Smooth muscle cell of the brain vasculature (primary cell): ENCODE results near the gene HMBS.

ENCODE experiments used
- DNase-seq: peaks from one replicate; pipeline ENCODE4 v3.0.0-alpha.2; 2012; ENCODE audit warnings: low read depth, low spot score

Gene HMBS

GRCh38 chr11:119067371-119068222 is 17.1 kb upstream of the HMBS start, which contains the start of gene VPS11:
Gene VPS11 (plus strand): TSS chr11:119067818. CDS start chr11:119067824, 6 bp downstream.
- peak; percentile 88 for DNase-seq

GRCh38 chr11:119077839-119078238 is 6.8 kb upstream of the HMBS start:
- DNase-seq, result no peak

DNA sequence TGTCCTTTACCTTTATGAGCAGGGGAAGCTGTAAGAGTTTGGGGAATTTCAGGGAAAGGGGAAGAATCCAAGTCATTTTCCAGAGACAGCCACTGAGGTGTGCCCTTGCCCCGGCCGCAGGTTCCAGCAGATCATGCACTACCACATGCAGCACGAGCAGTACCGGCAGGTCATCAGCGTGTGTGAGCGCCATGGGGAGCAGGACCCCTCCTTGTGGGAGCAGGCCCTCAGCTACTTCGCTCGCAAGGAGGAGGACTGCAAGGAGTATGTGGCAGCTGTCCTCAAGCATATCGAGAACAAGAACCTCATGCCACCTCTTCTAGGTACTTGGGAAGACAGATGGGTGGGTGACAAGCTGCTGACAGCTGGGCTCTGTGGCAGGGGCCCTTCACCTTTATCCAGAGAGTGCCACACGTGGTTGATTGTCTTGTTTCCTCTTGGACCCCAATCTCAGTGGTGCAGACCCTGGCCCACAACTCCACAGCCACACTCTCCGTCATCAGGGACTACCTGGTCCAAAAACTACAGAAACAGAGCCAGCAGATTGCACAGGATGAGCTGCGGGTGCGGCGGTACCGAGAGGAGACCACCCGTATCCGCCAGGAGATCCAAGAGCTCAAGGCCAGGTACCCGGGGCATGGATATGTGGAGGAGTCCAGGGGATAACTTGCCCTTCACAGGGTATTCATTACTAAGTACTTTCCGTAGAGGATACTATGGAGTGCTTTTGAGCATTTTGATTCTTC is 5.8 kb upstream of the HMBS start:
- no peak for DNase-seq

DNA sequence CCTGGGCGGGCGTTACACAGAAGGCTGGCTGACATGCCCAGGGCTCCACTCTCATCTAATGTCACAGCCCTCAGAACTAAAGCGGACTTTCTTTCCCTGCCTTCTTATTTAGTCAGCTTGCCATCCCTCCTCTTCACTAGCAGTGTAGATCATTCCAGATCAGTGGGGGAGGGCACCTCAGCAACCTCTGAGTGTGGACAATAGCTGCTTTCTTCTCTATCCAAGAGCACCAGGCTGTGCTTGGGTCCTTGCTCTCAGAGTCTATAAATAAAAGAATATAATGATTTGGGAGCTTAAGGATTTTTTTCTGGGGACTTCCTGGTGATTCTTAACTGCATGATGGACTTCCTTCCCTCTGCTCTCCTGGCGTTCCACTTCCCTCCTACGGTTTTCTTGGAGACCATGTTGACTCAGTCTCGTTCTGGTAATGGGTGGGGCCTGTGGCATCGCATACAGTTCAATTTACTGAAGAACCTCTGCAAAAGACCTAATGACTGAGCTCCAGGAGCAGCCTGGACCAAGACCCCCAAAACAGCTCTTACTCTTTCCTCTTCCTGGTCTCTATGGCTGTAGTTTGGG is 2.9 kb upstream of the HMBS start:
- no peak for DNase-seq

- no peak for DNase-seq
Measured at GRCh38 chr11:119085437-119085847, 761 bp downstream of the HMBS start.

GRCh38 chr11:119087123-119087522 is 2.4 kb downstream of the HMBS start:
- no peak for DNase-seq

GRCh38 chr11:119087747-119088241 is 3.1 kb downstream of the HMBS start:
- DNase-seq, result no peak

DNA sequence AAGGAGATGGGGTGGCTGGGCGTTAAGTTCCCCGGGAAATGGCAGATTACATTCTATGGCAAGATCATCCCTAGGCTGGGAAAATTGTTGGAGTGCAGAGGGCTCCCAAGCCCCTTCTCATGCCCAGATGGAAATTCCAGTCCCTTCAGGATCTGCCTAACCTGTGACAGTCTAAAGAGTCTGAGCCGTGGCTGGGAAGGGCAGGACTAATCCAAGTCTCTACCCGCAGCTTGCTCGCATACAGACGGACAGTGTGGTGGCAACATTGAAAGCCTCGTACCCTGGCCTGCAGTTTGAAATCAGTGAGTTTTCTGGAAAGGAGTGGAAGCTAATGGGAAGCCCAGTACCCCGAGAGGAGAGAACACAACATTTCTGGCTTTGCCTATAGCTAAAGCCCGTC is 3.7 kb downstream of the HMBS start:
- DNase-seq, result no peak

DNA sequence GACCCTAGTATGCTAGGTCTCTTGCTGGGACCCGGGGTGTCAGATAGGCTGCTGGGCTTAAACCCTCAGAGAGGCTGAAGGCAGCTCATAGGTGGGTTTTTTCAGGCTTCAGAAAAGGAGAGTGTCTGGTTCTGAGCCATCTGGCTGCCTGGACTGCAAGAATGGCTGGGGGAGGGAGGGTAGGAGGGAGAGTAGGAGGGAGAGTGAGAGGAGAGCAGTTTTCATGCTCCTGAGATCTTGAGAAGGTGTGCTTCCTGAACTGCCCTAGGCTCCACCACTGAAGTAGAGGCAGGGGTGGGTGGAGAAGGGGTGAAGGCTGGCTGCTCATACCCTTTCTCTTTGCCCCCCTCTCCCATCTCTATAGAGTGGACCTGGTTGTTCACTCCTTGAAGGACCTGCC is 4.6 kb downstream of the HMBS start:
- DNase-seq, result no peak

DNA sequence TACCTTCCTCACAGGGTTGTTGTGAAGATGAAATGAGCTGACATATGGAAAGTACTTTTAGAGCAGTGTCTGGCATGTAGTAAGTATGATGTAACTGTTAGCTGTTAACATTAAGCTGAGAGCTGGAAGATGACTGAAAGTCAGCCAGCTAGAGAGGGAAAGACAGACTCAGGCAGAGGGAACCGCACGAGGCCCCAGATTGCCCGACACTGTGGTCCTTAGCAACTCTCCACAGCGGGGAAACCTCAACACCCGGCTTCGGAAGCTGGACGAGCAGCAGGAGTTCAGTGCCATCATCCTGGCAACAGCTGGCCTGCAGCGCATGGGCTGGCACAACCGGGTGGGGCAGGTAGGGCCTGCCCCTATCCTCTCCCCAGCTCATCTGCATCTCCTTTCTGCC is 6.5 kb downstream of the HMBS start:
- no peak for DNase-seq

GRCh38 chr11:119091966-119092879 is 7.5 kb downstream of the HMBS start:
- DNase-seq, result no peak

DNA sequence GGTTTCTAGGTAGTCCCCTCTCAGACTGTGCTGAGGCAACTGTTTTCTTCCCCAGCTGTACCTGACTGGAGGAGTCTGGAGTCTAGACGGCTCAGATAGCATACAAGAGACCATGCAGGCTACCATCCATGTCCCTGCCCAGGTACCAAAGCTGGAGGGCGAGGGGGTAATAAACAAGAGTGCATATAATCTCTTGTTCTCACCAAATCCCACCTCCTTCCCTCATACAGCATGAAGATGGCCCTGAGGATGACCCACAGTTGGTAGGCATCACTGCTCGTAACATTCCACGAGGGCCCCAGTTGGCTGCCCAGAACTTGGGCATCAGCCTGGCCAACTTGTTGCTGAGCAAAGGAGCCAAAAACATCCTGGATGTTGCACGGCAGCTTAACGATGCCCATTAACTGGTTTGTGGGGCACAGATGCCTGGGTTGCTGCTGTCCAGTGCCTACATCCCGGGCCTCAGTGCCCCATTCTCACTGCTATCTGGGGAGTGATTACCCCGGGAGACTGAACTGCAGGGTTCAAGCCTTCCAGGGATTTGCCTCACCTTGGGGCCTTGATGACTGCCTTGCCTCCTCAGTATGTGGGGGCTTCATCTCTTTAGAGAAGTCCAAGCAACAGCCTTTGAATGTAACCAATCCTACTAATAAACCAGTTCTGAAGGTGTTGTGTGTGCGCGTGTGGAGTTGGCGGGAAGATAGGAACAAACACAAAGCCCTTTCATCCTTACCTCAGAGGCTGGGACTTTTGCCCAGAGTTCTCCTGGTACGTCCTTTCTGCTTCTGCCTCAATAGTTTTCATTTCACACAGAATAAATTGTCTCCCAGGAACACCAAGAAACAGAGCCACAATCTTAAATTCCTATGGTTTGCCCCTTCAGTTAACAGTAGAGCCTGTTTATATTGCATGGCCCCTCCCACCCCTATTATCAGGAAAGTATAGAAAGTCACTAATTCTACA is 8.5 kb downstream of the HMBS start:
- DNase-seq, result no peak

- no peak for DNase-seq
Measured at GRCh38 chr11:119093942-119094815, 9.5 kb downstream of the HMBS start.

DNA sequence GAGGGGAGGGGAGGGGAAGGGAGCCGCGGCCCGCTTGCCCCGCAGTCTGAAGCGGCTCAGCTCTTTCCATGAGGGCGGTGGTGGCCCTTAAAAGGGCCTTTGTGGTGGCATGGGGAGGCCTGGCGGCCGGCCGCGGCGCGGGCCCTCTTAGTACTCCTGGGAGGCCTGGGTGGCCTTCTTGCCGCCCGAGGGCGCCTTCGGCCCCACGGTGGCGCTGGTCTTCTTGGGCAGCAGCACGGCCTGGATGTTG is 10.1 kb downstream of the HMBS start:
- DNase-seq, result no peak

DNA sequence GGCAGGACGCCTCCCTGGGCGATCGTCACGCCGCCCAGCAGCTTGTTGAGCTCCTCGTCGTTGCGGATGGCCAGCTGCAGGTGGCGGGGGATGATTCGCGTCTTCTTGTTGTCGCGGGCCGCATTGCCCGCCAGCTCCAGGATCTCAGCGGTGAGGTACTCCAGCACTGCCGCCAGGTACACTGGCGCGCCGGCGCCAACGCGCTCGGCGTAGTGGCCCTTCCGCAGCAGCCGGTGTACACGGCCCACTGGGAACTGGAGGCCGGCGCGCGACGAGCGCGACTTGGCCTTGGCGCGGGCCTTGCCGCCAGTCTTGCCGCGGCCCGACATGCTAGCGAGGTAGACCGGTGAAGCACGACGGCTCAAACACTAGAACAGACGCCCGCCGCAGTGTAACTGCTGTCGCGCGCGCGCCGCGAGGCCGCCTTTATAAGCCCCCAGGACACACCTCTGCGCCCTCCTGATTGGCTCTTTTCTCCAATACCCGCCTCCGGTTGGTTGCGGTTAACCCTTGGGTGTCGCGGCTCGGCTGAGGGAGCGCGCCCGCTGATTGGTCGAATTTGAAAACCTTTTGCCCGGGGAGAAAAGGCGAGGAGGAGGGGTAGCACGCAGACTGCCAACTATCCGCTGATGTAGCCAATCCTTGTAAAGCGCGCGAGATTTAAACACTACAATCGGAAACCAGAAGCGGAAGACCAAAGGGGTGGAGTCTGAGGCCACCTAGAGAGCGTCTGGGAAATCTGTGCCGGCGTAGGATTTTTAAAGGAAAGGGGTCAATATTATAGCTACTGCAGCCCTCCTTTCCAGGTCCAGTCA is 10.6 kb downstream of the HMBS start:
- DNase-seq, result peak; percentile 98

DNA sequence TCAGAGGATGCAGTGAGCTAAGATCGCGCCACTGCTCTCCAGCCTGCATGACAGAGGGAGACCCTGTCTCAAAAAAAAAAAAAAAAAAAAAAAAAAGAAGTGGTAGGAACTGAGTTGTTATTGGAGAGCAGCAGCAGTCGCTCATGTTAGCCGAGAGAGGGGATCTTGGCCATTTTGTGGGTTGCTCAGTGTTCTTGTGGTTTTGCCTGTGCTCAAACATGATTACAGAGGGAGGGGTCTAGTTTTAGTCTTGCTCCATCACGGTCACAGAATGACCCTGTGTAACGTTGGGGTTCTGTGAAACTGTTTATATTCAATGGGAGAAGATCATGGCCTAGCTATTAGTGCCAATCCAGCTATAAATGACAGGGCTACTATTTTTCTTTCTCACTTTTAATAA is 15.0 kb downstream of the HMBS start:
- DNase-seq, result no peak

GRCh38 chr11:119100246-119100970 is 15.7 kb downstream of the HMBS start:
- DNase-seq, result no peak
